ENCODE measurements around the gene MEIS3. TPM values are rescaled to one million over a fixed set of nuclear protein-coding genes. Genes with fewer than 3 reads are reported as not detected.
A peak's percentile ranks its signal among the peaks of the same experiment; 100 is the strongest.

Gene MEIS3
- total RNA-seq, 6 experiments from 2014 or later, result 34.1 to 50.3 (median 46.3) TPM

DNA sequence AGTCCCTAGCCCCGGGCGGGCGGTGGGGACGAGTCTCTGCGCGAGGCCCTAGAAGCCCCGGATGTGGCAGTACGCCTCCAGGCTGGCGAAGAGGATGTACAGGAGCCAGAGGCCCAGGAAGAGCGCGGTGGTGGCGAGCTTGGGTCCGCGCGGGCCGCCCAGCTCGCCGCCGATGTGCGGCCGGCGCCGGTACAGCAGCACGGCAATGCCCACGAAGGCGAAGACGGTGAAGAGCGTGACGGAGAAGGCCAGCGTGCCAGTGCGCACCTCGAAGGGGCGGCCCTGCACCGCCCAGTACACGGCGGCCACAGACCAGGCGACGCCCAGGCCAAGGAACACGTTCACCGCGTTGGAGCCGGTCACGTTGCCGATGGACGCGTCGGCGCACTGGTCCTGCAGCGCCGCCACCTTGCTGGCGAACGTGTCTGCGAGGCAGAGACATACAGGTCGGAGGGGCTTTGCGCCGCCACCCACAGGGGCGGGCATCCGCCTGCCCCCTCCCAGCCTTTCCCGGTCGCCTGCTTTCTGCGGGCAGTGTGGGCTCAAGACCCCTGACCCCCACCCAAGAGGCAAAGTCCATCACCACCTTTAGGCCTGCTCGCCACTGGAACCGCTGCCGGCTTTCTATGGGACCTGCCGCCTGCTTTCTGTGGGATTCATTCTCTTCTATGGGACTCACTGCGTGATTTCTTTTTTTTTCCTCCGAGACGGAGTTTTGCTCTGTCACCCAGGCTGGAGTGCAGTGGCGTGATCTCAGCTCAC, 10.9 kb upstream of the MEIS3 start:
- H3K4me1 Mint-ChIP-seq (ENCODE audit: low read depth), result no peaks in the 10 kb centered on the region; the same call in 1 of the 2 replicates
- peak; percentile 52 for DNase-seq
- H3K27me3 Mint-ChIP-seq (ENCODE audit: insufficient read depth), result peaks cover 1% of the 10 kb centered on the region; the same call in 1 of the 2 replicates
- H3K4me3 Mint-ChIP-seq, result peak overlapping the region; percentile 54
- no peaks in the 10 kb centered on the region for H3K9me3 Mint-ChIP-seq
- H3K36me3 Mint-ChIP-seq (ENCODE audit: low read depth), result no peaks in the 10 kb centered on the region
- 0 out of 2 replicates have a peak overlapping the region, but pooled peaks have one; percentile 4 for H3K27ac Mint-ChIP-seq
- TF ChIP-seq, protein P1, sequence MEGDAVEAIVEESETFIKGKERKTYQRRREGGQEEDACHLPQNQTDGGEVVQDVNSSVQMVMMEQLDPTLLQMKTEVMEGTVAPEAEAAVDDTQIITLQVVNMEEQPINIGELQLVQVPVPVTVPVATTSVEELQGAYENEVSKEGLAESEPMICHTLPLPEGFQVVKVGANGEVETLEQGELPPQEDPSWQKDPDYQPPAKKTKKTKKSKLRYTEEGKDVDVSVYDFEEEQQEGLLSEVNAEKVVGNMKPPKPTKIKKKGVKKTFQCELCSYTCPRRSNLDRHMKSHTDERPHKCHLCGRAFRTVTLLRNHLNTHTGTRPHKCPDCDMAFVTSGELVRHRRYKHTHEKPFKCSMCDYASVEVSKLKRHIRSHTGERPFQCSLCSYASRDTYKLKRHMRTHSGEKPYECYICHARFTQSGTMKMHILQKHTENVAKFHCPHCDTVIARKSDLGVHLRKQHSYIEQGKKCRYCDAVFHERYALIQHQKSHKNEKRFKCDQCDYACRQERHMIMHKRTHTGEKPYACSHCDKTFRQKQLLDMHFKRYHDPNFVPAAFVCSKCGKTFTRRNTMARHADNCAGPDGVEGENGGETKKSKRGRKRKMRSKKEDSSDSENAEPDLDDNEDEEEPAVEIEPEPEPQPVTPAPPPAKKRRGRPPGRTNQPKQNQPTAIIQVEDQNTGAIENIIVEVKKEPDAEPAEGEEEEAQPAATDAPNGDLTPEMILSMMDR (IDR thresholded peaks at IDR 0.05), result peak; percentile 64

DNA sequence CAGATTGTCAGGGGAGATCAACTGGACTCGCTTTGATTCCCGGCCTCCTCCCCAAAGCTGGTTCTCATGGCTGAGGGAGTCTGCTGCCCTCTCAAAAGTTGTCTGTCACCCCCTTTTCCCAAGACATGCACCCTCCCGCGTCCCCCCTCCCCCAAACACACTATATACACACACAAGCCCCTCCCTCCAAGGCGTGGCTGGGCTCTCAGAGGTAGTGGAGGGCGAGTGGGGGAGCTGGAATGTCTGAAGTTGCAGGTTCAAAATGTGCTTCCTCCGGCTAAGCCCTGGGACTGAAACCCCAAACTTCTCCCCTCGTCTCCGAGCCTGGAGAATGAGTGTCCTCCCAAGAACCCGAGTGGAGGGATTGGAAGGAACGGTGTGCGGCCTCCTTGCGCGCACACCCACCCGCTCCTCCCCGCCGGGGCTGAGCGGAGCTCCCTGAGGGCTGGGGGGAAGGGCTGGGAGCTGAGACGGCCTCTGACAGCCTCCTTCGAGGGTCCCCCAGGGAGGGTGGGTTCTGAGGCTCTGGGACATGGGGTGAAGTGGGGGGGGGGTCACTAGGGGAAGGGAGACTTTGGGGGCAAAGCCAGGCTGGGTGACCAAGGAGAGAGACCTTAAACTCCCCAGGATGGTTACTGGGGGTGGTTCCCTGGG, 9.9 kb upstream of the MEIS3 start:
- Mint-ChIP-seq H3K4me3 (peak overlapping the region; percentile 54; the same call in 1 of the 2 replicates), H3K4me1 (ENCODE audit: low read depth) (no peaks in the 10 kb centered on the region), H3K36me3 (ENCODE audit: low read depth) (no peaks in the 10 kb centered on the region), H3K27ac (no peak overlapping the region), H3K27me3 (ENCODE audit: insufficient read depth) (peaks cover 3% of the 10 kb centered on the region; the same call in 1 of the 2 replicates), H3K9me3 (no peaks in the 10 kb centered on the region)
- DNase-seq, result no peak
- TF ChIP-seq, protein P1 (IDR thresholded peaks at IDR 0.05), result no peak

DNA sequence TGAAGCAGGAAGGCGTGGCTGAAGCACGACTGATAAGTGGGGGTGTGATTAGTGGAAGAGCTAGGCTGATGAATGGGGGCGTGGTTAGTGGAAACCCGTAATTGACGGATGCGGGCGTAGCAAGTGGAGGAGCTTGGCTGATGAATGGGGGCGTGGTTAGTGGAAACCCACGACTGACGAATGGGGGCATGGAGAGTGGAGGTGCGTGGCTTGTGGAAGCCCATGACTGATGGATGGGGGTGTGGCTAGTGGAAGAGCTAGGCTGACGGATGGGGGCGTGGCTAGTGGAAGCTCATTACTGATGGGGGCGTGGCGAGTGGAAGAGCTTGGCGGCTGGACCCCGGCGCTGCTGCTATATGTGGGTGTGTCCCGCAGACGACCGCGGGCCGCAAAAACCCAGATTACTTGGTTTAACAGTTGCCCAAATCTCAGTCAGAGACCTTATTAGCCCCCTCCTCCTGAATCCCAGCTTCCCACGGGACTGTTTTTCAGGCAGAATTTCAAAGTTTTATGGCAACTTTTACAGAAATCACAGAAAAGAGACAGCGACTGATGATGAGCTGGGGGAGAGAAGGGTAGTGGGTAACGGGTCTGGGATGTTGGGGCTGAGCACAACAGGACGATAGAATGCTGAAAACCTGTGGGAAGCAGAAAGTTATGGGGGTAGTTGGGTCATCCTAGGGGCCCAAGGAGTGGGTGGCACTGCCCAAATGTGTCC, 9.0 kb upstream of the MEIS3 start:
- H3K4me1 Mint-ChIP-seq (ENCODE audit: low read depth), result no peaks in the 10 kb centered on the region
- H3K27me3 Mint-ChIP-seq (ENCODE audit: insufficient read depth), result peaks cover 12% of the 10 kb centered on the region
- no peak overlapping the region for H3K27ac Mint-ChIP-seq
- no peaks in the 10 kb centered on the region for H3K9me3 Mint-ChIP-seq
- no peak overlapping the region for H3K4me3 Mint-ChIP-seq
- DNase-seq, result peak; percentile 96
- TF ChIP-seq, protein P1 (IDR thresholded peaks at IDR 0.05), result no peak
- H3K36me3 Mint-ChIP-seq (ENCODE audit: low read depth), result no peaks in the 10 kb centered on the region

DNA sequence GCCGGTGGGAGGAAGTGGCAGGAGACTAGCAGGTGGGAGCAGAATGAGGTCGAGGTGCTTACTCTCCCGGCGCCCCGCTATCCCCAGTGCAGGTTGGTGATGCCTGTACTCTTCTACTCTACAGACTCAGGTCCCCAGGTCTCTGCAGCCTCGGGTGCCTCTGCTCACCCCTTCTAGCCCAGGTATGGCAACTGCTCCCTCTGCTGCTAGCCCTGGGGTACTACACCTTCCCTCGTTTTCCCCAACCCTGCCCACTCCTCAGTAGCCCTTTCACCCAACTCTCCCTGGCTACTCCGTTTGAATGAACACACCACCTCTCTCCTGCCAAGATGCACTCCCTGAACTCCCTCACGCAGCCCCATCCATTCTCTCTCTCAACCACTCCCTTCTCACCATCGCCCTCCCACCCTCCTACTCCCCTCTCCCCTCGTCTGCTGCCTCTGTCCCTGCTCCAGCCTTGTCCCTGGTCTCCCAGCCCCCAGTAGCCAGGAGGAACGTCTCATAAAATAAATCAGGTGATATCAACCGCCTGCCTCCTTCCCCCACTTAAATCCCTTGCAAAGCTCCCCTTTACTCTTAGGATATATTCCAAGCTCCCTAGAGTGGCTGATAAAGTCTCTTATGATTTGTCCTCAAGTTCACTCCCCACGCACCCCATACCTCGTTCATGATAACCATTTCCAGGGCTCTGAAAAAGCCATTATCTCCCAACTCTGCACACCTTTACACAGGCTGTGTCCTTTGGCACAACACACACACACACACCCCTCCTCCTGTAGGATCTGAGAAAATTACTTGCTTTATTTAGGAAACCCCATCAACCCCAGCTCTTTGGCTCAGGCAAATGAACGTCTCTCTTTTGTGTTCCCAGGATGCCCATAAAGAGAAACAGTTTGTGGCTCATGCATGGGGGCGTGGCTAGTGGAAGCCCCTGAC, 8.2 kb upstream of the MEIS3 start:
- H3K4me3 Mint-ChIP-seq, result no peak overlapping the region
- no peaks in the 10 kb centered on the region for H3K36me3 Mint-ChIP-seq (ENCODE audit: low read depth)
- peaks cover 8% of the 10 kb centered on the region for H3K4me1 Mint-ChIP-seq (ENCODE audit: low read depth)
- H3K27me3 Mint-ChIP-seq (ENCODE audit: insufficient read depth), result peaks cover 18% of the 10 kb centered on the region
- TF ChIP-seq, protein P1 (IDR thresholded peaks at IDR 0.05), result peak; percentile 96
- no peak overlapping the region; the same call in 1 of the 2 replicates for H3K27ac Mint-ChIP-seq
- H3K9me3 Mint-ChIP-seq, result no peaks in the 10 kb centered on the region
- peak; percentile 35 for DNase-seq

Data from HFFc6 (cell line).